Epithelial cell of esophagus (primary cell): ENCODE measurements around the gene DBN1.

Experiments used
- DNase-seq: peaks from one replicate; pipeline ENCODE4 v3.0.0; 2010; ENCODE audit warnings: low read depth
- H3K4me3 ChIP-seq: 2 replicates; pipeline ENCODE4 v1.5.1; 2011; ENCODE audit warnings: mild to moderate bottlenecking, low read length, control low read depth
- CTCF ChIP-seq: IDR thresholded peaks from 2 replicates; pipeline ENCODE4 v1.5.1; 2011; ENCODE audit warnings: low read depth, mild to moderate bottlenecking, low read length, control low read depth, inconsistent platforms; ENCODE audit not compliant: insufficient read depth; ENCODE audit errors: missing control alignments

The DBN1 gene

DNA sequence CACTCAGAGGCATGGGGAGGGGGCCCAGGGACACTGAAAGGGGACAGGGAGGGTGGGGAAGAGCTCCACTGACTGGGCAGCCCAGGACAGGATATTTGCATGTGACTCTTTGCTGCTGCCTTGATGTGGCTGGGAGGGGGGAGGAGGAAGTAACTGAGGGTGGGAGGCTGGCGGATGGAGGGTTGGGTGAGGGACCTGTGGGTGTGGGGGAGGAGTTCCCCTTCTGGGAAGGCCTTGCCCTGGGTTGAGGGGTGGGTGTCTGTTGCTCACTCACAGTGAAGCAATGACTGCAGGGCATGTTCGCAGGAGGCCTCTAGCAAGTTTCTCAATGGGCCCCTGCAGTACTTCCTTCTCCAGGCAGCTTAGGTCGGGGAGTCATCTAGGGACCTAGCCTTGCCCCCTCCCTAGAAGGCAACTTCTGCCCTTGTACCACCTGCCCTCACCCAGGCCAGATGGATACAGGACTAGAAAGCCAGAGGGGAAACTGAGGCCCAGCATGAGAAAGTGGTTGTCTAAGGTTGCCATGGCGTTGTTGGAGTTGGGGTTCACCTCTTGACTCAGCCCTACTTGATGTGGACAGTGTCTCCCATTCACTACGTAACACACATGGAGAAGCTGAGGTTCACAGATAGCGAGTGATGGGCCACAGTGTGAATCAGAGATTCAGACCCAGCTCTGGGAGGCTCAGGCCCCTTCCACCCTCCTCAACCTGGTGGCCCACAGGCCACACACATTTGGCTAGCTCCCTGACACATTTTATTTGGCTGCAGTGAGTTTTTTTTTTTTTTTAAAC lies 44.0 kb downstream of the DBN1 start:
- DNase-seq, result no peak
- no peak for TF ChIP-seq CTCF
- no peak overlapping the region for H3K4me3 ChIP-seq

DNA sequence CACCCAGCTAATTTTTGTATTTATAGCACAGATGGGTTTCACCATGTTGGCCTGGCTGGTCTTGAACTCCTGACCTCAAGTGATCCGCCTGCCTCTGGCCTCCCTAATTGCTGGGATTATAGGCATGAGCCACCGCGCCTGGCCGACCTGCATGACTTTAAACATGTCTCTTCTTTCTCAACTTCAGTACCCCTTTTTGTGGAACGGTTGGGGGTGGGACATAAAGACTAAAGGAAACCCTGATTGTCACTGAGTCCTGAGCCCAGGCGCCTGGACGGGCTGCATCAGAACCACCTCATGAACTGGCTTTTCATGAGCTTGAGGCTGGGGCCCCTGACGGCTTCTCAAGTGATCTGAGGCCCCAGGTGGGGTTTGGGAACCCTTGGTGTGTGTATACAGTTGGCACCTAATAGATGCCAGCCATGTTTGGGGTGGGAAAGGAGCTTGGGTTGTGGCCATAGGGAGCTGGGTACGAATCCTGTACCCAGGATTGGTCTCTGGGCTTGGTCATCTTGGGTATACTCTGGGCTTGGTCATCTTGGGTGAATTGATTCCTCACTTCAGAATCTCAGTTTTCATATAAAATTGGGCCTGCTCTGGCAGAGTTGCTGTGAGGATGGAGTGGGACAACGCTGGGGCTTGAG lies 44.7 kb downstream of the DBN1 start:
- no peak for TF ChIP-seq CTCF
- DNase-seq, result no peak
- H3K4me3 ChIP-seq, result no peak overlapping the region

GRCh38 chr5:177427919-177428573 lies 45.4 kb downstream of the DBN1 start:
- TF ChIP-seq CTCF, result no peak
- no peak for DNase-seq
- peak overlapping the region; percentile 69 for H3K4me3 ChIP-seq

- no peak for DNase-seq
- TF ChIP-seq CTCF, result no peak
- H3K4me3 ChIP-seq, result peak overlapping the region; percentile 69
Observed at GRCh38 chr5:177427211-177427822, 46.1 kb downstream of the DBN1 start.

GRCh38 chr5:177426566-177427210 lies 46.7 kb downstream of the DBN1 start, which contains the start of gene GRK6:
Gene GRK6 (plus strand): TSS chr5:177426676. CDS start chr5:177426846, 170 bp downstream.
- no peak for TF ChIP-seq CTCF
- peak within 1 kb of the TSS; percentile 69 for H3K4me3 ChIP-seq
- DNase-seq, result peak; percentile 46

- H3K4me3 ChIP-seq, result peak overlapping the region; percentile 61
- DNase-seq, result peak; percentile 100
- no peak for TF ChIP-seq CTCF
Observed at GRCh38 chr5:177425801-177426565, 47.5 kb downstream of the DBN1 start.
